ENCODE data around the gene NT5E. TPM values are rescaled to one million over a fixed set of nuclear protein-coding genes. Genes with fewer than 3 reads are reported as not detected.

NT5E gene
- polyA plus RNA-seq, 4 donors, result 5.5 to 24.9 (median 8.8) TPM

DNA sequence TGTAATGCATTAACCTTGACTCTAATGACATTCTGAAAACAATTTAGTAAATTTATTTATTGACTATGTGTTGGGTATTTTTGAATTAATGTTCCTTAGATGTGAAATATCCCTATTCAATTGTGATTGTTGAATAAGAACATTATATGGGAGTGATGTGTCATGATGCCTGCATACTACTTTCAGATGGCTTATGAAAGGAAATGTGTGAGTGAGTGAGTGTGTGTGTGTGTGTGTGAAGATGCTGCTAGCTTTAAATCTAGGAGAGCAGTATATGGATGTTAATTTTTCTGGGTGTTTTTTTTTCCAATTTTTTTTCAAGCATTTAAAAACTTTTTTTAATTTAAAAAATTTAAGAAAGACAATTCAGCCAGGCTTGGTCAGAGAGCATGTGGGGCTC is 32.5 kb upstream of the NT5E start:
- Histone ChIP-seq H3K4me1 (ENCODE audit: control insufficient read depth in 3 of 3, insufficient read depth in 2 of 3, low read depth in 1 of 3, low read length in 2 of 3) (no peaks in the 10 kb centered on the region), H3K27me3 (ENCODE audit: control insufficient read depth in 3 of 3, insufficient read depth in 3 of 3, low read length in 3 of 3) (peaks cover 0 to 2% (median 0%) of the 10 kb centered on the region in 3 donors), H3K36me3 (ENCODE audit: control insufficient read depth in 3 of 3, insufficient read depth in 2 of 3, low read depth in 1 of 3, low read length in 3 of 3) (no peaks in the 10 kb centered on the region), H3K4me3 (ENCODE audit: low read depth in 1 of 3, low read length in 3 of 3) (no peak overlapping the region), H3K9me3 (ENCODE audit: control insufficient read depth in 2 of 2, insufficient read depth in 1 of 2, low read depth in 1 of 2, low read length in 1 of 2) (no peaks in the 10 kb centered on the region), H3K27ac (ENCODE audit: low read depth in 1 of 3, low read length in 2 of 3) (no peak overlapping the region)
- no peak for DNase-seq
- no peak for FAIRE-seq

DNA sequence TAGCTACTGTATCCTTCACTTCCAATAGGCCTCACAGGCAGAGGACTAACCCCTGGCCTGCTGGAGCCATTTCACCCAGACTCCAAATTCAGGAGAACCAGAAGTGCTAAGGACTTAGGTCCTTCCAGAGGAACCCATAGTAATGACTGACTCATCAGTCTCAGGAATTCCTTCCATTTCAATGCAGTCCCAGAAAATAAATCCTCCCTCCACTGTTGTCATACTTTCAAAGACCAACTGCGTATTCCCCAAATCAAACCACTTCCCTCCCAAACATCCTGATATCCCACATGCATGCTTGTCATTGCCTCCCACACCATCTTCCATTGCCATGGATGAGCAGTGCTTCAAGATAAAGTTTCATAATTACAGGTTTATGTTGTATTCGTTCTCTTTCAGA is 31.8 kb upstream of the NT5E start:
- Histone ChIP-seq H3K27ac (ENCODE audit: low read depth in 1 of 3, low read length in 2 of 3) (no peak overlapping the region), H3K4me3 (ENCODE audit: low read depth in 1 of 3, low read length in 3 of 3) (no peak overlapping the region), H3K4me1 (ENCODE audit: control insufficient read depth in 3 of 3, insufficient read depth in 2 of 3, low read depth in 1 of 3, low read length in 2 of 3) (no peaks in the 10 kb centered on the region), H3K36me3 (ENCODE audit: control insufficient read depth in 3 of 3, insufficient read depth in 2 of 3, low read depth in 1 of 3, low read length in 3 of 3) (no peaks in the 10 kb centered on the region), H3K27me3 (ENCODE audit: control insufficient read depth in 3 of 3, insufficient read depth in 3 of 3, low read length in 3 of 3) (peaks cover 0 to 2% (median 0%) of the 10 kb centered on the region in 3 donors), H3K9me3 (ENCODE audit: control insufficient read depth in 2 of 2, insufficient read depth in 1 of 2, low read depth in 1 of 2, low read length in 1 of 2) (no peaks in the 10 kb centered on the region)
- FAIRE-seq (no peak), DNase-seq (no peak)
- WGBS, 3 donors, result 91 to 95% (median 95%) methylated on average over 2 of the region's 2 CpGs

DNA sequence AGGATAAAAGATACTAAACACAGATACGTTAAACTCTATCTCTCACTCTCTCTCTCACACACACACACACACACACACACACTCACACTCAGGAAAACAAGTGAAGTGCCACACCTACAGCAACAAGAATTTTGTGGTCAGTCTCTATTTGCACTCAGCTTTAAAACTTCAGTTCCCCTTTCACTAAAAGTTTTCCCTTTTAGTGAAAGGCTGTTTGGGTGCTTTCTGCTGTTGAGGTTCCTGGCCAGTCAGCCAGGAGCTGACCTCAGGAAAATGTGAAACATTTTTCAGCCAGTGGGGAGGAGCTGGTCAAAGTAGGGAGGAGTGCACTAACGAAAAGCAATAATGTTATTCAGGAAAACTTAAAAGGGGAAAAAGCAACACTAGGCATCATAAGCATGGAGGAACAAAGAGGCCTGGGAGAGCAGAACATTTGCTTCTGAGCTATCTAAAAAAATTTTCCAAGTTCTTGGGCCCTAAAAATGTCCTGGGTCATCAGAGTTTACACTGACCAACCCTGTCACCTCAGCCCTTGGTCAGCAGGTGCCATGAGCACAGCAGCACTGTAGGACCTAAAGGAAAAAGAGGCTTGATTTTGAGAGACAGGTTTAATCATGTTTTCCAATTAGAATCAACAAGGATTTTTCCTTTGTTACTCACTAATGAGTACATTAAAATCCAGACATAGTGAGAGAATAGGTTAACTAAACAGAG is 30.7 kb upstream of the NT5E start:
- Histone ChIP-seq H3K4me3 (ENCODE audit: low read depth in 1 of 3, low read length in 3 of 3) (no peak overlapping the region), H3K27me3 (ENCODE audit: control insufficient read depth in 3 of 3, insufficient read depth in 3 of 3, low read length in 3 of 3) (peaks cover 0 to 2% (median 0%) of the 10 kb centered on the region in 3 donors), H3K36me3 (ENCODE audit: control insufficient read depth in 3 of 3, insufficient read depth in 2 of 3, low read depth in 1 of 3, low read length in 3 of 3) (no peaks in the 10 kb centered on the region), H3K27ac (ENCODE audit: low read depth in 1 of 3, low read length in 2 of 3) (no peak overlapping the region), H3K4me1 (ENCODE audit: control insufficient read depth in 3 of 3, insufficient read depth in 2 of 3, low read depth in 1 of 3, low read length in 2 of 3) (no peaks in the 10 kb centered on the region), H3K9me3 (ENCODE audit: control insufficient read depth in 2 of 2, insufficient read depth in 1 of 2, low read depth in 1 of 2, low read length in 1 of 2) (no peaks in the 10 kb centered on the region)
- FAIRE-seq, result no peak
- no peak for DNase-seq
- 46 to 63% (median 53%) methylated on average over 2 of the region's 2 CpGs for WGBS, 3 donors

DNA sequence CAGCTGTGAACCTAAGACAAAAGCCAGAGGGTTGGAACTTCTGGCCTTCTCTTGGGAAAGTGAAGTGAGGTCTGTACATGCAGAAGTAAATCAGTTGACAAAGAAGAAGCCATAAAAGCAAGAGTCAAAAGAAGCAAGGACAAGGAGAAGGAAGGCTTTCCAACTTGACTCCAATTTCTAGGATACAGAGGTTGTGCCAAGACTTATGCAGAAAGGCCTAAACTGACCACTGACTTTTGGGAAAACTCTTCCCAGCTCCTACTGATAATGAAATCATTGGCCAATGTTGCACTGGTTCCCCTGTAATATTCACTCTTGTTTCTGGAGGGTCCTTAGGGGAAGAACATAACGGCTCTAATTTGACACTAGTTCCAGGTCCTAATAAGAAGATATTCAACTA is 29.3 kb upstream of the NT5E start:
- Histone ChIP-seq H3K9me3 (ENCODE audit: control insufficient read depth in 2 of 2, insufficient read depth in 1 of 2, low read depth in 1 of 2, low read length in 1 of 2) (peaks cover 0 to 3% of the 10 kb centered on the region in 2 donors), H3K27me3 (ENCODE audit: control insufficient read depth in 3 of 3, insufficient read depth in 3 of 3, low read length in 3 of 3) (peaks cover 0 to 2% (median 0%) of the 10 kb centered on the region in 3 donors), H3K36me3 (ENCODE audit: control insufficient read depth in 3 of 3, insufficient read depth in 2 of 3, low read depth in 1 of 3, low read length in 3 of 3) (no peaks in the 10 kb centered on the region), H3K27ac (ENCODE audit: low read depth in 1 of 3, low read length in 2 of 3) (no peak overlapping the region), H3K4me3 (ENCODE audit: low read depth in 1 of 3, low read length in 3 of 3) (no peak overlapping the region), H3K4me1 (ENCODE audit: control insufficient read depth in 3 of 3, insufficient read depth in 2 of 3, low read depth in 1 of 3, low read length in 2 of 3) (no peaks in the 10 kb centered on the region)
- no peak for FAIRE-seq
- no peak for DNase-seq
- WGBS, 3 donors, result 91 to 97% (median 94%) methylated on average over 1 of the region's 1 CpG

DNA sequence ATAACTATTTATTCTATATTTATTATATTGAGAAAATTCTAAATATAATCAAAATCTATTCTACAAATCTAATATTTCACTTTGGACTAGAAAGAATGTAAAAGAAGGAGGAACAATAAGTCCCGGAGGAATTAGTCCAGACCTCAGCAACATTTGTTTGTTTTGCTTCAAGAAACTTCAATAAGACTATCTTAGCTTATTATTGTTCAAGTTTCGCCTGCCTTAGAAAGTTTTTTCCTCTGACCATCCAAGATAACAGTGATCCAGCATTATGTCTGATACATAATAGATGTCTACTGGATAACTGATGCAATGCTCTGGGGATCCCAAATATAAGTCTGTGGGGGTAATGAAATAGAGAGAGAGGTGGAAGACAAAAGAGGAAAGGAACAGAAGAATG is 28.7 kb upstream of the NT5E start:
- no peaks in the 10 kb centered on the region for H3K4me1 ChIP-seq (ENCODE audit: control insufficient read depth in 3 of 3, insufficient read depth in 2 of 3, low read depth in 1 of 3, low read length in 2 of 3)
- FAIRE-seq (no peak), DNase-seq (no peak)
- no peaks in the 10 kb centered on the region for H3K36me3 ChIP-seq (ENCODE audit: control insufficient read depth in 3 of 3, insufficient read depth in 2 of 3, low read depth in 1 of 3, low read length in 3 of 3)
- peaks cover 0 to 2% (median 0%) of the 10 kb centered on the region in 3 donors for H3K27me3 ChIP-seq (ENCODE audit: control insufficient read depth in 3 of 3, insufficient read depth in 3 of 3, low read length in 3 of 3)
- 88 to 95% (median 93%) methylated on average over 2 of the region's 2 CpGs for WGBS, 3 donors
- H3K4me3 ChIP-seq (ENCODE audit: low read depth in 1 of 3, low read length in 3 of 3), result no peak overlapping the region
- H3K9me3 ChIP-seq (ENCODE audit: control insufficient read depth in 2 of 2, insufficient read depth in 1 of 2, low read depth in 1 of 2, low read length in 1 of 2), result peaks cover 0 to 5% of the 10 kb centered on the region in 2 donors
- no peak overlapping the region for H3K27ac ChIP-seq (ENCODE audit: low read depth in 1 of 3, low read length in 2 of 3)

DNA sequence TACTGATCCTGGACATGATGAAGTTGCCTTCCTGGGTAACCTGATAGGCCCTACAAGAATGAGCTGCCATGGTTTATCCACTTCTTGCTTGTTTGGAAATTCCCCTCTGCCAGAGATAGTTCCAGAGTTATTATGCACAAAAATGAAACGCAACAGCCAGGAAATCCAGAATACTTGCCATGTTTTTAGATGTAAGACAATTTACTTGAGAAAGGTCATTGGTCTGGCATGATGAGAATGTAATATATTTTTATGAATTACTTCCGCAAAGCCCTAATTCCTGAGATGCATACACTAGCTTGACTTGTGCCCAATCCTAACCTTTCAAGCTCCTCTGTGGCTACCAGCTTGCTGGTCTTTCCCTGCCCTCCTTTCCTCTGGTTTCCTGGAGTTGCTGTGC is 27.9 kb upstream of the NT5E start:
- H3K27me3 ChIP-seq (ENCODE audit: control insufficient read depth in 3 of 3, insufficient read depth in 3 of 3, low read length in 3 of 3), result peaks cover 0 to 2% (median 0%) of the 10 kb centered on the region in 3 donors
- no peak for DNase-seq
- WGBS, 3 donors, result 89 to 99% (median 90%) methylated on average over 2 of the region's 2 CpGs
- no peak for FAIRE-seq
- H3K4me1 ChIP-seq (ENCODE audit: control insufficient read depth in 3 of 3, insufficient read depth in 2 of 3, low read depth in 1 of 3, low read length in 2 of 3), result no peaks in the 10 kb centered on the region
- H3K27ac ChIP-seq (ENCODE audit: low read depth in 1 of 3, low read length in 2 of 3), result no peak overlapping the region
- H3K9me3 ChIP-seq (ENCODE audit: control insufficient read depth in 2 of 2, insufficient read depth in 1 of 2, low read depth in 1 of 2, low read length in 1 of 2), result peaks cover 0 to 11% of the 10 kb centered on the region in 2 donors
- H3K4me3 ChIP-seq (ENCODE audit: low read depth in 1 of 3, low read length in 3 of 3), result no peak overlapping the region
- no peaks in the 10 kb centered on the region for H3K36me3 ChIP-seq (ENCODE audit: control insufficient read depth in 3 of 3, insufficient read depth in 2 of 3, low read depth in 1 of 3, low read length in 3 of 3)

DNA sequence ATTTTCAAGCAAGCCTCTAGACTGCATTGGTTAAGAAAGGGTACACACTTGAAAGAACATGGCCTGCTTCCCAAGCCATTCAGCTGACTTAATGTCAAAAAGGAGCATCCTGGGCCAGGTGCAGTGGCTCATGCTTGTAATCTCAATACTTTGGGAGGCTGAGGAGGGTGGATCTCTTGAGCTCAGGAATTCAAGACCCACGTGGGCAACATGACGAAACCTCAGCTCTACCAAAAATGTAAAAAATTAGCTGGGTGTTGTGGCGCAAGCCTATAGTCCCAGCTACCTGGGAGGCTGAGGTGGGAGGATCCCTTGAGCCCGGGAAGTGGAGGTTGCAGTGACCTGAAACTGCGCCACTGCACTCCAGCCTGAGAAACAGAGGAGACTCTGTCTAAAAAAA is 26.9 kb upstream of the NT5E start:
- DNase-seq, result no peak
- WGBS, 3 donors, result 86 to 91% (median 87%) methylated on average over 5 of the region's 5 CpGs

DNA sequence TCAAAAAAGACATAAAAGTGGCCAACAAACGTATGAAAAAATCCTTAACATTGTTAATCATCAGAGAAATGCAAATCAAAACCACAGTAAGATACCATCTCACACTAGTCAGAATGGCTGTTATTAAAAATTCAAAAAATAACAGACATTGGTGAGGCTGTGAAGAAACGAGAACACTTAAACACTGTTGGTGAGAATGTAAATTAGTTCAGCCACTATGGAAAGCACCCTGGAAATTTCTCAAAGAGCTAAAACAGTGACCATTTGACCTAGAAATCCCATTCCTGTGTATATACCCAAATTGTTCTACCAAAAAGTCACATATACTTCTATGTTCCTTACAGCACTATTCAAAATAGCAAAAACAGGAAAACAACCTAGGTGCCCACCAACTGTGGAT is 24.9 kb upstream of the NT5E start:
- Histone ChIP-seq H3K27me3 (ENCODE audit: control insufficient read depth in 3 of 3, insufficient read depth in 3 of 3, low read length in 3 of 3) (peaks cover 0 to 2% (median 0%) of the 10 kb centered on the region in 3 donors), H3K27ac (ENCODE audit: low read depth in 1 of 3, low read length in 2 of 3) (no peak overlapping the region), H3K4me1 (ENCODE audit: control insufficient read depth in 3 of 3, insufficient read depth in 2 of 3, low read depth in 1 of 3, low read length in 2 of 3) (no peaks in the 10 kb centered on the region), H3K36me3 (ENCODE audit: control insufficient read depth in 3 of 3, insufficient read depth in 2 of 3, low read depth in 1 of 3, low read length in 3 of 3) (no peaks in the 10 kb centered on the region), H3K4me3 (ENCODE audit: low read depth in 1 of 3, low read length in 3 of 3) (no peak overlapping the region), H3K9me3 (ENCODE audit: control insufficient read depth in 2 of 2, insufficient read depth in 1 of 2, low read depth in 1 of 2, low read length in 1 of 2) (peaks cover 0 to 11% of the 10 kb centered on the region in 2 donors)
- 75 to 83% (median 78%) methylated on average over 2 of the region's 2 CpGs for WGBS, 3 donors
- no peak for DNase-seq
- no peak for FAIRE-seq

More for the DNA sequence above, 26.9 kb upstream of the NT5E start:
- Histone ChIP-seq H3K9me3 (ENCODE audit: control insufficient read depth in 2 of 2, insufficient read depth in 1 of 2, low read depth in 1 of 2, low read length in 1 of 2) (peaks cover 0 to 11% of the 10 kb centered on the region in 2 donors), H3K36me3 (ENCODE audit: control insufficient read depth in 3 of 3, insufficient read depth in 2 of 3, low read depth in 1 of 3, low read length in 3 of 3) (no peaks in the 10 kb centered on the region), H3K27me3 (ENCODE audit: control insufficient read depth in 3 of 3, insufficient read depth in 3 of 3, low read length in 3 of 3) (peaks cover 0 to 2% (median 0%) of the 10 kb centered on the region in 3 donors), H3K27ac (ENCODE audit: low read depth in 1 of 3, low read length in 2 of 3) (no peak overlapping the region), H3K4me3 (ENCODE audit: low read depth in 1 of 3, low read length in 3 of 3) (no peak overlapping the region), H3K4me1 (ENCODE audit: control insufficient read depth in 3 of 3, insufficient read depth in 2 of 3, low read depth in 1 of 3, low read length in 2 of 3) (no peaks in the 10 kb centered on the region)
- no peak for FAIRE-seq

DNA sequence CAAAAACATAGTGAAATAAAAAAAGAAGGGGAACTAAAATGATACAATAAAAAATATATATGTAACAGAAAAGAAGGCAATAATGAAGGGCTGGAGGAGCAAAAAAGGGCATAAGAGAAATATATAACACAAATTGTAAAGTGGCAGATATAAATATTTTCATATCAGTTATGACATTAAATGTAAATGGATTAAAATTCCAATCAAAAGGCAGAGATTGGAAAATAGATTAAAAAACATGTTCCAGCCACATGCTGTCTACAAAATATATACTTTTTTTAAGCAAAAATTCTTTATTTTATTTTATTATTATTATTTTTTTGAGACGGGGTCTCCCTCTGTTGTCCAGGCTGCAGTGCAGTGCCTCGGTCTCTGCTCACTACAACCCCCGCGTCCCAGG is 23.9 kb upstream of the NT5E start:
- Histone ChIP-seq H3K36me3 (ENCODE audit: control insufficient read depth in 3 of 3, insufficient read depth in 2 of 3, low read depth in 1 of 3, low read length in 3 of 3) (no peaks in the 10 kb centered on the region), H3K4me1 (ENCODE audit: control insufficient read depth in 3 of 3, insufficient read depth in 2 of 3, low read depth in 1 of 3, low read length in 2 of 3) (no peaks in the 10 kb centered on the region), H3K9me3 (ENCODE audit: control insufficient read depth in 2 of 2, insufficient read depth in 1 of 2, low read depth in 1 of 2, low read length in 1 of 2) (peaks cover 0 to 11% of the 10 kb centered on the region in 2 donors), H3K4me3 (ENCODE audit: low read depth in 1 of 3, low read length in 3 of 3) (no peak overlapping the region), H3K27ac (ENCODE audit: low read depth in 1 of 3, low read length in 2 of 3) (no peak overlapping the region), H3K27me3 (ENCODE audit: control insufficient read depth in 3 of 3, insufficient read depth in 3 of 3, low read length in 3 of 3) (peaks cover 0 to 2% (median 0%) of the 10 kb centered on the region in 3 donors)
- no peak for FAIRE-seq
- WGBS, 3 donors, result 95 to 99% (median 97%) methylated on average over 4 of the region's 4 CpGs
- DNase-seq, result no peak
